ENCODE measurements around the gene MSANTD2.

DNA sequence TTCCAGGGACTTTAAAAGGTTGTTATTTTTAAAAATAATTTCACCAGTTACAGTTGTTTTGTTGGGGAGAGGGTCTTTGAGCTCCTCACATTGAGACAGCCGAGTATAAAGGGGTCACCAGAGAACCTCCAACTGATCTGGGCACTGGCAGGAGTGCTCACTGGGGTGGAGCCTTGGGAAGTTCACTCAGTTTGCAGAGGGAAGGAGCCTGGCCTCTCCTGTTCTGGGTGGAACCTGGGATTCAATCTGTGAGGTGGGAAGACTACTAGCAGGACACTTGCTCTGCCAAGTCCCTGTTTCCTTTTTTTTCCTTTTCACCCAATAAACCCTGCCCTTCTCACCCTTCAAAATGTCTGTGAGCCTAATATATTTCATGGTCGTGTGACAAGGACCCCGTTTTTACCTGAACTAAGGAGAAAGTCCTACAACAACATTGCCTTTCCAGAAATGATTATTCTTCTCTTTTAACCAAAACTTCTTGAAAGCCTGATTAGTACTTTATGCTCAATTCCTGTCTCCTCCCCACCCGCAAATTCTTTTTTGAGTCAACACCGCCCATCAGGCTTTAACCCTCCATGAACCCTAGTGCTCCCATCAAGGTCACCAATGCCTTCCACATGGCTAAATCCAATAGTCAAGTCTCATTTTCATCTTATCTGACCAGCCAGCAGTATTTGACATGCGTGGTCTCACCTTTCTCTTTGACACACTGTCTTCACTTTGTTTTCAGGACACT lies 22.0 kb upstream of the MSANTD2 start:
- TF ChIP-seq, protein P1, sequence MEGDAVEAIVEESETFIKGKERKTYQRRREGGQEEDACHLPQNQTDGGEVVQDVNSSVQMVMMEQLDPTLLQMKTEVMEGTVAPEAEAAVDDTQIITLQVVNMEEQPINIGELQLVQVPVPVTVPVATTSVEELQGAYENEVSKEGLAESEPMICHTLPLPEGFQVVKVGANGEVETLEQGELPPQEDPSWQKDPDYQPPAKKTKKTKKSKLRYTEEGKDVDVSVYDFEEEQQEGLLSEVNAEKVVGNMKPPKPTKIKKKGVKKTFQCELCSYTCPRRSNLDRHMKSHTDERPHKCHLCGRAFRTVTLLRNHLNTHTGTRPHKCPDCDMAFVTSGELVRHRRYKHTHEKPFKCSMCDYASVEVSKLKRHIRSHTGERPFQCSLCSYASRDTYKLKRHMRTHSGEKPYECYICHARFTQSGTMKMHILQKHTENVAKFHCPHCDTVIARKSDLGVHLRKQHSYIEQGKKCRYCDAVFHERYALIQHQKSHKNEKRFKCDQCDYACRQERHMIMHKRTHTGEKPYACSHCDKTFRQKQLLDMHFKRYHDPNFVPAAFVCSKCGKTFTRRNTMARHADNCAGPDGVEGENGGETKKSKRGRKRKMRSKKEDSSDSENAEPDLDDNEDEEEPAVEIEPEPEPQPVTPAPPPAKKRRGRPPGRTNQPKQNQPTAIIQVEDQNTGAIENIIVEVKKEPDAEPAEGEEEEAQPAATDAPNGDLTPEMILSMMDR (IDR thresholded peaks at IDR 0.05; ENCODE audit: insufficient read depth, low read length) = no peak
- TF ChIP-seq, protein P2, sequence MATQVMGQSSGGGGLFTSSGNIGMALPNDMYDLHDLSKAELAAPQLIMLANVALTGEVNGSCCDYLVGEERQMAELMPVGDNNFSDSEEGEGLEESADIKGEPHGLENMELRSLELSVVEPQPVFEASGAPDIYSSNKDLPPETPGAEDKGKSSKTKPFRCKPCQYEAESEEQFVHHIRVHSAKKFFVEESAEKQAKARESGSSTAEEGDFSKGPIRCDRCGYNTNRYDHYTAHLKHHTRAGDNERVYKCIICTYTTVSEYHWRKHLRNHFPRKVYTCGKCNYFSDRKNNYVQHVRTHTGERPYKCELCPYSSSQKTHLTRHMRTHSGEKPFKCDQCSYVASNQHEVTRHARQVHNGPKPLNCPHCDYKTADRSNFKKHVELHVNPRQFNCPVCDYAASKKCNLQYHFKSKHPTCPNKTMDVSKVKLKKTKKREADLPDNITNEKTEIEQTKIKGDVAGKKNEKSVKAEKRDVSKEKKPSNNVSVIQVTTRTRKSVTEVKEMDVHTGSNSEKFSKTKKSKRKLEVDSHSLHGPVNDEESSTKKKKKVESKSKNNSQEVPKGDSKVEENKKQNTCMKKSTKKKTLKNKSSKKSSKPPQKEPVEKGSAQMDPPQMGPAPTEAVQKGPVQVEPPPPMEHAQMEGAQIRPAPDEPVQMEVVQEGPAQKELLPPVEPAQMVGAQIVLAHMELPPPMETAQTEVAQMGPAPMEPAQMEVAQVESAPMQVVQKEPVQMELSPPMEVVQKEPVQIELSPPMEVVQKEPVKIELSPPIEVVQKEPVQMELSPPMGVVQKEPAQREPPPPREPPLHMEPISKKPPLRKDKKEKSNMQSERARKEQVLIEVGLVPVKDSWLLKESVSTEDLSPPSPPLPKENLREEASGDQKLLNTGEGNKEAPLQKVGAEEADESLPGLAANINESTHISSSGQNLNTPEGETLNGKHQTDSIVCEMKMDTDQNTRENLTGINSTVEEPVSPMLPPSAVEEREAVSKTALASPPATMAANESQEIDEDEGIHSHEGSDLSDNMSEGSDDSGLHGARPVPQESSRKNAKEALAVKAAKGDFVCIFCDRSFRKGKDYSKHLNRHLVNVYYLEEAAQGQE (IDR thresholded peaks at IDR 0.05; ENCODE audit: insufficient replicate concordance, low read depth) = no peak
